Caco-2 (cell line): ENCODE measurements around the gene C16orf46. TPM values are rescaled to one million over a fixed set of nuclear protein-coding genes. Genes with fewer than 3 reads are reported as not detected.

Experiments
- BruUV-seq: library from RNA; stranded (reverse); fragments of 400-500 nt; replicated peaks from 2 replicates; lab custom pipeline; 2021; lab: Mats Ljungman, UMichigan
- CTCF ChIA-PET: fragments of 300-600 bp; sonication (Branson Sonifier 250); formaldehyde crosslinking; loops from one replicate; lab custom pipeline; 2022; ENCODE audit warnings: antibody characterized with exemption; lab: Charles Lee
- POLR2A ChIA-PET: fragments of 300-600 bp; sonication (Branson Sonifier 250); formaldehyde crosslinking; loops from one replicate; lab custom pipeline; 2022; ENCODE audit warnings: antibody characterized with exemption; lab: Charles Lee
- DNase-seq, 2 experiments: peaks; one replicate each; pipeline versions ENCODE4 v3.0.0 to v3.0.0-alpha.2; 2020 to 2022
- H3K27me3 ChIP-seq: replicated peaks from 2 replicates; pipeline ENCODE4 v1.6.0; 2011; ENCODE audit warnings: low read length; ENCODE audit not compliant: control insufficient read depth, insufficient read depth
- H3K36me3 ChIP-seq: 2 replicates; pipeline ENCODE4 v1.5.1; 2011; ENCODE audit warnings: low read length; ENCODE audit not compliant: control insufficient read depth, insufficient read depth
- H3K4me1 ChIP-seq: fragments of 250-450 bp; sonication (Bioruptor Pico); 2 replicates; pipeline ENCODE4 v1.5.1; 2020; ENCODE audit warnings: mild to moderate bottlenecking
- H3K4me3 ChIP-seq: 2 replicates; pipeline ENCODE4 v1.5.1; 2011; ENCODE audit warnings: low read depth, mild to moderate bottlenecking, control low read depth, low read length
- H3K9me3 ChIP-seq: fragments of 250-450 bp; sonication (Bioruptor Pico); 2 replicates; pipeline ENCODE4 v1.5.1; 2020; ENCODE audit warnings: mild to moderate bottlenecking, moderate library complexity
- H3K27ac Mint-ChIP-seq: one replicate; pipeline ENCODE4 v1.8.0; 2022; ENCODE audit warnings: mixed read lengths; ENCODE audit not compliant: unreplicated experiment
- H3K27me3 Mint-ChIP-seq: one replicate; pipeline ENCODE4 v1.8.0; 2022; ENCODE audit warnings: mixed read lengths; ENCODE audit not compliant: insufficient read depth, unreplicated experiment
- H3K36me3 Mint-ChIP-seq: one replicate; pipeline ENCODE4 v1.8.0; 2022; ENCODE audit warnings: mild to moderate bottlenecking, mixed read lengths; ENCODE audit not compliant: insufficient read depth, unreplicated experiment
- H3K4me1 Mint-ChIP-seq: one replicate; pipeline ENCODE4 v1.8.0; 2022; ENCODE audit warnings: low read depth, mixed read lengths; ENCODE audit not compliant: unreplicated experiment
- H3K4me3 Mint-ChIP-seq: one replicate; pipeline ENCODE4 v1.8.0; 2022; ENCODE audit warnings: mild to moderate bottlenecking, moderate library complexity, mixed read lengths; ENCODE audit not compliant: unreplicated experiment
- H3K9me3 Mint-ChIP-seq: one replicate; pipeline ENCODE4 v1.8.0; 2022; ENCODE audit warnings: mixed read lengths; ENCODE audit not compliant: unreplicated experiment
- CTCF ChIP-seq, 2 experiments: fragments of 200-600 bp in 1 of 2; IDR thresholded peaks; 1 replicate in 1 of 2; 2 replicates in 1 of 2; pipeline versions ENCODE4 v1.5.1 to v1.8.0; 2011 to 2022; ENCODE audit warnings: antibody characterized with exemption in 1 of 2, control low read depth in 1 of 2, inconsistent platforms in 1 of 2, low read depth in 1 of 2, low read length in 1 of 2, mild to moderate bottlenecking in 1 of 2, moderate library complexity in 1 of 2; ENCODE audit not compliant: insufficient read depth in 1 of 2, severe bottlenecking in 1 of 2, unreplicated experiment in 1 of 2
- intact Hi-C: fragments of 100-400 bp; cut with micrococcal nuclease; formaldehyde crosslinking; loops from one replicate; pipeline ENCODE4 v1.10.0; 2022; ENCODE audit not compliant: unreplicated experiment
- total RNA-seq: library from RNA; stranded (reverse); gene quantifications from 2 replicates; pipeline ENCODE4 v1.2.3, GENCODE V29; 2022

C16orf46 gene
- total RNA-seq, 1 experiment from 2014 or later: 0.70 TPM

GRCh38 chr16:81070979-81071378 lies 6.1 kb downstream of the C16orf46 start:
- no TSS peak for BruUV-seq
- H3K4me1 Mint-ChIP-seq: peaks cover 7% of the 10 kb centered on the region
- CTCF ChIA-PET: no interaction called here
- no peaks in the 10 kb centered on the region for H3K27me3 Mint-ChIP-seq
- no peaks in the 10 kb centered on the region for H3K36me3 Mint-ChIP-seq
- peaks cover 7% of the 10 kb centered on the region; the same call in 1 of the 2 replicates for H3K4me1 ChIP-seq
- H3K4me3 ChIP-seq: no peak overlapping the region
- H3K9me3 ChIP-seq: no peaks in the 10 kb centered on the region
- POLR2A ChIA-PET: no interaction called here
- TF ChIP-seq CTCF (IDR thresholded peaks at IDR 0.05; ENCODE audit: insufficient read depth in 1 of 2, low read depth in 1 of 2, low read length in 1 of 2, severe bottlenecking in 1 of 2, unreplicated experiment in 1 of 2): no peak
- no peaks in the 10 kb centered on the region for H3K27me3 ChIP-seq
- H3K9me3 Mint-ChIP-seq: no peaks in the 10 kb centered on the region
- intact Hi-C loops: no loop called here
- H3K27ac Mint-ChIP-seq: no peak overlapping the region
- no peaks in the 10 kb centered on the region for H3K36me3 ChIP-seq
- H3K4me3 Mint-ChIP-seq: no peak overlapping the region
- DNase-seq: no peak

GRCh38 chr16:81069063-81069462 lies 8.0 kb downstream of the C16orf46 start:
- no TSS peak for BruUV-seq
- Histone ChIP-seq H3K9me3 (no peaks in the 10 kb centered on the region), H3K27me3 (no peaks in the 10 kb centered on the region), H3K36me3 (no peaks in the 10 kb centered on the region), H3K4me3 (no peak overlapping the region), H3K4me1 (peaks cover 8% of the 10 kb centered on the region; the same call in 1 of the 2 replicates)
- CTCF ChIA-PET: interaction anchor here (1.4 kb wide), 1 partner anchor 33 kb away, joined by 4 read pairs; the partner anchor contains the start of gene ATMIN
- no peak overlapping the region for H3K27ac Mint-ChIP-seq
- no peak for TF ChIP-seq CTCF (IDR thresholded peaks at IDR 0.05; ENCODE audit: insufficient read depth in 1 of 2, low read depth in 1 of 2, low read length in 1 of 2, severe bottlenecking in 1 of 2, unreplicated experiment in 1 of 2)
- H3K9me3 Mint-ChIP-seq: no peaks in the 10 kb centered on the region
- H3K4me3 Mint-ChIP-seq: no peak overlapping the region
- no peak for DNase-seq
- H3K36me3 Mint-ChIP-seq: no peaks in the 10 kb centered on the region
- POLR2A ChIA-PET: no interaction called here
- H3K4me1 Mint-ChIP-seq: peaks cover 7% of the 10 kb centered on the region
- no peaks in the 10 kb centered on the region for H3K27me3 Mint-ChIP-seq
- intact Hi-C loops: no loop called here

GRCh38 chr16:81067166-81067565 lies 9.9 kb downstream of the C16orf46 start:
- Mint-ChIP-seq H3K9me3 (no peaks in the 10 kb centered on the region), H3K4me3 (no peak overlapping the region), H3K27ac (no peak overlapping the region), H3K27me3 (no peaks in the 10 kb centered on the region), H3K4me1 (peaks cover 7% of the 10 kb centered on the region), H3K36me3 (no peaks in the 10 kb centered on the region)
- H3K36me3 ChIP-seq: no peaks in the 10 kb centered on the region
- CTCF ChIA-PET: no interaction called here
- DNase-seq: no peak
- POLR2A ChIA-PET: interaction anchor here (0.6 kb wide), 1 partner anchor 55 kb away, joined by 3 read pairs; no protein-coding TSS in a partner anchor
- no peaks in the 10 kb centered on the region for H3K9me3 ChIP-seq
- peaks cover 15% of the 10 kb centered on the region; the same call in 1 of the 2 replicates for H3K4me1 ChIP-seq
- intact Hi-C loops: no loop called here
- H3K27me3 ChIP-seq: no peaks in the 10 kb centered on the region
- no TSS peak for BruUV-seq
- TF ChIP-seq CTCF (IDR thresholded peaks at IDR 0.05; ENCODE audit: insufficient read depth in 1 of 2, low read depth in 1 of 2, low read length in 1 of 2, severe bottlenecking in 1 of 2, unreplicated experiment in 1 of 2): no peak
- no peak overlapping the region for H3K4me3 ChIP-seq
